ENCODE measurements around the gene ANAPC16.
"Not testable (repeated sequence)": the region's sequence is repeated elsewhere in the genome, so short reads cannot be mapped to it uniquely, and the experiment has no call there.

Gene ANAPC16

DNA sequence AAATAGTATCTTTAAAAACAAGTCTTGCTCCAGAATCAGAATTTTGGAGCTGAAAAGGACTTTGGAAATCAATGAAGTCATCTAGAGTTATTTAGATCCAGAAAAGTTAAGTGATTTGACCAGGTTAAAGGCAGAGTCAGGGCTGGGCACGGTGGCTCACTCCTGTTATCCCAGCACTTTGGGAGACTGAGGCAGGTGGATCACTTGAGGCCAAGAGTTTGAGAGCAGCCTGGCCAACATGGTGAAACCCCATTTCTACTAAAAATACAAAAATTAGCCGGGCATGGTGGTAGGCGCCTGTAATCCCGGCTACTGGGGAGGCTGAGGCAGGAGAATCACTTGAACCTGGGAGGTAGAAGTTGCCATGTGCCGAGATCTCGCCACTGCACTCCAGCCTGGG lies 8.4 kb downstream of the ANAPC16 start:
- H3K4me3 Mint-ChIP-seq; H3K9me3 Mint-ChIP-seq; DNase-seq (ENCODE audit: low spot score); H3K27me3 Mint-ChIP-seq (ENCODE audit: low read depth): not testable (repeated sequence)
- Mint-ChIP-seq H3K4me1 (ENCODE audit: low read depth) (peaks cover 33% of the 10 kb centered on the region), H3K27ac (peak overlapping the region; percentile 60), H3K36me3 (ENCODE audit: low read depth) (peaks cover 29% of the 10 kb centered on the region)

DNA sequence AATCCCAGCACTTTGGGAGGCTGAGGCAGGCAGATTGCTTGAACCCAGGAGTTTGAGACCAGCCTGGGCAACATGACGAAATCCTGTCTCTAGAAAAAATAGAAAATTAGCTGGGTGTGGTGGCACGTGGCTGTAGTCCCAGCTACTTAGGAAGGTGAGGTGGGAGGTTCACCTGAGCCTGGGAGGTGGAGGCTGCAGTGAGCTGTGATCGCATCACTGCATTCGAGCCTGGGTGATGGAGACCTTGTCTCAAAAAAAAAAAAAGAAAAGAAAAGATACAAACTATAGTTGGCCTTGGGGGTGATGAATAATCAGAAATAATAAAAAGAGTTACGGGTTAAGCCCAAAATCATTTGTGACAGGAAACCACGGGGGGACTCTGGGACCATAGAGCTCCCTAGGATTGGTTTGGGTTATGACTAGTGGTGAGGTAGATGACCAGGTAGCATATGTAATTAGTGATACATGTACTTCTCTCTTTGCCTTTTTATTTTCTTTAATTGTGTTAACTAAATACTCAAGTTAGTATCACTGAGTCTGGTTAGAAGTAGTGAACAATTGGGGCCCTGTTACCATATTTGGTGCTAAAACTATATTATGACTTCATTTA lies 10.7 kb downstream of the ANAPC16 start:
- H3K4me1 Mint-ChIP-seq (ENCODE audit: low read depth): peaks cover 36% of the 10 kb centered on the region
- H3K27ac Mint-ChIP-seq: peak overlapping the region; percentile 2
- peaks cover 41% of the 10 kb centered on the region for H3K36me3 Mint-ChIP-seq (ENCODE audit: low read depth)
- H3K4me3 Mint-ChIP-seq: no peak overlapping the region
- no peaks in the 10 kb centered on the region for H3K27me3 Mint-ChIP-seq (ENCODE audit: low read depth)
- no peak for DNase-seq (ENCODE audit: low spot score)
- no peaks in the 10 kb centered on the region for H3K9me3 Mint-ChIP-seq

DNA sequence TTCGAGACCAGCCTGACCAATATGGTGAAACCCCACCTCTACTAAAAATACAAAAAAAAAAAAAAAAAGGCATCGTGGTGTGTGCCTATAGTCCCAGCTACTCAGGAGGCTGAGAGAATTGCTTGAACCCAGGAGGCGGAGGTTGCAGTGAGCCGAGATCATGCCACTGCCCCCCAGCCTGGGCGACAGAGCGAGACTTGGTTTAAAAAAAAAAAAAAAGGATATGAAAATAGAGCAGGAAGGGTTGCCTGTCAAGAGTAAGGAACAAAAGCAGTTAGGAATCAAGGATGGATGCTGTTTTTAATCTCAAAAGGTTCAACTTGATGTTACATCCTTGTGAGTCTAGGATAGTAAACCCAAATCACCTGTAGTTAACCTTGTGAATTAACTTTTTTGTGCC lies 12.0 kb downstream of the ANAPC16 start:
- Mint-ChIP-seq H3K9me3 (no peaks in the 10 kb centered on the region), H3K4me1 (ENCODE audit: low read depth) (peaks cover 33% of the 10 kb centered on the region), H3K4me3 (no peak overlapping the region), H3K27me3 (ENCODE audit: low read depth) (no peaks in the 10 kb centered on the region), H3K27ac (no peak overlapping the region), H3K36me3 (ENCODE audit: low read depth) (peaks cover 40% of the 10 kb centered on the region)
- no peak for DNase-seq (ENCODE audit: low spot score)

DNA sequence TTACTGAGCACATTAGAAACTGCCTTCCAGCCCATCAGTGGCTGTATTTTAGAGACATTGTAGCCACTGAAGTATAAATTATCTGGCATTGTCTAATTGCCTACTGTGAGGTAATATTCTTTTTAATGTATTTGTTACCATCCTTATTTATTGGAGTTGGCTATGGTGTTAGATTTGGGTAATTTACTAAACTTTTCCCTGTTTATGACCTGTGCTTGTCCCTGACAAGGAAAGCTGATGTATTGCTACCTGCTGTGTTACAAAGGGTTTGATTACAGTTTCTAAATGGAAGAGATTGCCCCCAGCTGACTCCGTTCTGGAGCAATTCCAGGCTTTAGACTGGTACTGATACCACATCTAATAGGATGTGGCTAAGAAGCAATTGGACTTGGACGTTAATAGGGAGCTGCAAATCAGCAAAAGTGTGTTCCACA lies 12.5 kb downstream of the ANAPC16 start:
- peaks cover 31% of the 10 kb centered on the region for H3K4me1 Mint-ChIP-seq (ENCODE audit: low read depth)

DNA sequence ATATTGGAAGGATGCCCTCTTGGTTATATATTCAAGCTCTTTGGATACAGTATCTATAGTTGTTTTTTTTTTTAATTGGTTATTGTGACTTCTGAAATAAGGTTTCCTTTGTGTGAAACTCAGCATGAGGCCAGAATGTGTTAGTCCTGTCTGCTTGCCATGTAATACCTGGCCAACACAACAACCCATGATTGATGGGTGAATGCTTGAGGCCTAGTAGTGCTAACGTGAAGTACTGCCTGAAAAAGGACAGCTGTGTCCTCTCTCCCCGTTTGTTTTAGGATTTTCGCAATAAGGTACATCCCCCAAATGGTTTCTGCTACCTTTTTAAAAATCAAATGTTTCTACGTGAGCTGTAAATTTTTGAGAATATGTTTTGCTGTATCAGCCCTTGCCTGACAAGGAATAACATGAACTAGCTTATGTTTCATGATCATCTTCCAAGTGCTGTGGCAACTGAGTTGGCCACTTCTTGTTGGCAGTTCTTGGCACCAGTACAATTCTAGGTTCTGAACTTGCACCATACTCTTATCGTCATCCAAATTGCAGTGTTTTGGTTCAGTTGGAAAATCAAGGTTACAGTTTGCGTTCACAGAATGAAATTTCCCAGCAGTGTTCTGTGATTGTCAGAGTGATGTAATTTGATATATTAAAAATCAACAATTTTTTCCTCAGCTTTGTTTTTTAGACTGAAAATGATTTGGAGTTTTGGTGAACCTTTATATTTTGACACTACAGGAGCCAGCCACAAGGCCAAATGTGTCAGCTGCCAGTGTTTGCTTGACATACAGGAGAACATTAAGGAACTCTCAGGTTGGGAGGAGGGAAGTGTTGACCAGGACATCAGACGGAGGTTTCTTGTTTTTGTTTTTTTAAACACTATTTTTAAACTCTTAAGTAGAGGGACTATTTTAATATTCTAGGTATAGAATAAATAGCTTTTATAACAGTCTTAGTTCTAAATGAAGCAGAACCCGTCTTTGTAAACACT lies 13.7 kb downstream of the ANAPC16 start:
- Mint-ChIP-seq H3K36me3 (ENCODE audit: low read depth) (peaks cover 41% of the 10 kb centered on the region), H3K9me3 (no peaks in the 10 kb centered on the region), H3K4me1 (ENCODE audit: low read depth) (peaks cover 23% of the 10 kb centered on the region), H3K4me3 (no peak overlapping the region), H3K27ac (peak overlapping the region; percentile 62), H3K27me3 (ENCODE audit: low read depth) (no peaks in the 10 kb centered on the region)
- DNase-seq (ENCODE audit: low spot score): no peak

More for the DNA sequence above, 12.5 kb downstream of the ANAPC16 start:
- DNase-seq (ENCODE audit: low spot score): no peak
- H3K4me3 Mint-ChIP-seq: no peak overlapping the region
- no peaks in the 10 kb centered on the region for H3K9me3 Mint-ChIP-seq
- H3K27me3 Mint-ChIP-seq (ENCODE audit: low read depth): no peaks in the 10 kb centered on the region
- H3K36me3 Mint-ChIP-seq (ENCODE audit: low read depth): peaks cover 44% of the 10 kb centered on the region
- H3K27ac Mint-ChIP-seq: no peak overlapping the region

DNA sequence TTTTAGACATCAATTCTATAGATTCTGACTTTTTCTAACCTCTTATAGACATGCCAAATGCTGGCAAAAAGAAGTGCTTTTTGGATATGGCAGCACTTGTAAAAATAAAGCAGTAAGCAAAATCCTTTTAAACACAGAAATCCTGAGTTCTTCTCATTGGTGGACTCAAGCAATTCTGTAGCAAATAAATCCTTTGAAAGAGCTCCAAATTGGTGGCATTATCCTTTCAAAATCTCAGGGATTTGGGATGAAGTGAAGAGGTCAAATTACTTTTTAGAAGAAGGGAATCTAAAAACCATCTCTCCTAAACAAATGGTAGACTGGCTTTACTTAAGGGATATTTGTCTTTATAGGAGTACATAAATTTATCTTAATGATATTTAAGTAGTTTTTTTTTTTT lies 17.8 kb downstream of the ANAPC16 start:
- H3K4me1 Mint-ChIP-seq (ENCODE audit: low read depth): peaks cover 15% of the 10 kb centered on the region
- no peaks in the 10 kb centered on the region for H3K27me3 Mint-ChIP-seq (ENCODE audit: low read depth)
- H3K36me3 Mint-ChIP-seq (ENCODE audit: low read depth): peaks cover 54% of the 10 kb centered on the region
- no peak for DNase-seq (ENCODE audit: low spot score)
- no peaks in the 10 kb centered on the region for H3K9me3 Mint-ChIP-seq
- no peak overlapping the region for H3K4me3 Mint-ChIP-seq
- no peak overlapping the region for H3K27ac Mint-ChIP-seq

DNA sequence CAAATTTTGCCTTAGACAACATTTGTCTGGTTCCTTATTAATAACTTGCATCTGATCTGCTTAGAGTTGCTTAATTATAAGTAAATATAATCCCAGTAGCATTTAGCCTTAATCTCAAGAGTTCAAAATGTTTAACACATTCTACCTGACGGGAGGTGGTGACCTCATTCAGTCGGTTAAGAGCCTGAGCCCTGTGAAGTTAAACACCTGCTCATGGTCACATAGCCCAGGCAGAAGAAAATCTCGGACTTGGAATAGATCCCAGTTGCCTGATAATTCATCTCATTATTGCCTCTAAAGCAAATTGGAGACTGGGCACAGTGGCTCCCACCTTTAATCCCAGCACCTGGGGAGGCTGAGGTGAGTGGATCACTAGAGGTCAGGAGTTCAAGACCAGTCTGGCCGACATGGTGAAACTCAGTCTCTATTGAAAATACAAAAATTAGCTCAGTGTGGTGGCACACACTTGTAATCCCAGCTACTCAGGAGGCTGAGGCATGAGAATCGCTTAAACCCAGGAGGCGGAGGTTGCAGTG lies 18.8 kb downstream of the ANAPC16 start:
- no peaks in the 10 kb centered on the region for H3K9me3 Mint-ChIP-seq
- H3K4me1 Mint-ChIP-seq (ENCODE audit: low read depth): peaks cover 11% of the 10 kb centered on the region
- no peaks in the 10 kb centered on the region for H3K27me3 Mint-ChIP-seq (ENCODE audit: low read depth)
- no peak overlapping the region for H3K27ac Mint-ChIP-seq
- DNase-seq (ENCODE audit: low spot score): no peak
- peaks cover 49% of the 10 kb centered on the region for H3K36me3 Mint-ChIP-seq (ENCODE audit: low read depth)
- no peak overlapping the region for H3K4me3 Mint-ChIP-seq

DNA sequence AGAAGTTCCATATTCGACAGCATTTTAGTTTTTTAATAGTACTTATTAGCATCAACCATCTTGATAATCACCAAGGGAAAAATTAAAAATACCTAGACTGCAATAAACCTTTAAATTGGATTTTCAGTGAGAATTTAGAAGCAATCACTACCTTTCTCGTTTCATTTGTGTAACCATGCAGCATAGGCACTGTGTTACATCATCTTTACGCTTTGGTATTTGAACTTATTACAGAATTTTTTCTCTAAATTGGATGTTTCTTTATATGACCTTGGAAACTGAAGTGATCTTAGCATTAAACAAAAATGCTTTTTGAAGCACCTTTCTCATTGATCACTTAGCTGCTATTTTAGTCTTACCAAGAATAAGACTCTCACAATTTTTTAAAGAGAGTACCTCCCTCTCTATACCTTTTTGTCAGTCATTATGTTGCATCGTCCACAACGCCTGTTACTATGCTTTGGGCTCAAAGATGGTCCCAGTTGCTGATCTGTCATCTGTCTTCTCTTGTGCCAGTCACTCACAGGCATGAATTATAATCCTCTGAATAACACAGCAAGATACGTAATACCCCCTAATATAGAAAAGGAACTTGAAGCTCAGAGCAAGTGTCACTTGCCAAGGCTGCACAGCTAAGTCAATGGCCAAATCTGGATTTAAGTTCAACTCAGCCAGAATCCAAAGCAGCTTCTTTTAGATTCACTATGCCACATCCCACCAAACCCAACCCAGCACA lies 19.9 kb downstream of the ANAPC16 start:
- peak overlapping the region; percentile 24 for H3K27ac Mint-ChIP-seq
- DNase-seq (ENCODE audit: low spot score): no peak

DNA sequence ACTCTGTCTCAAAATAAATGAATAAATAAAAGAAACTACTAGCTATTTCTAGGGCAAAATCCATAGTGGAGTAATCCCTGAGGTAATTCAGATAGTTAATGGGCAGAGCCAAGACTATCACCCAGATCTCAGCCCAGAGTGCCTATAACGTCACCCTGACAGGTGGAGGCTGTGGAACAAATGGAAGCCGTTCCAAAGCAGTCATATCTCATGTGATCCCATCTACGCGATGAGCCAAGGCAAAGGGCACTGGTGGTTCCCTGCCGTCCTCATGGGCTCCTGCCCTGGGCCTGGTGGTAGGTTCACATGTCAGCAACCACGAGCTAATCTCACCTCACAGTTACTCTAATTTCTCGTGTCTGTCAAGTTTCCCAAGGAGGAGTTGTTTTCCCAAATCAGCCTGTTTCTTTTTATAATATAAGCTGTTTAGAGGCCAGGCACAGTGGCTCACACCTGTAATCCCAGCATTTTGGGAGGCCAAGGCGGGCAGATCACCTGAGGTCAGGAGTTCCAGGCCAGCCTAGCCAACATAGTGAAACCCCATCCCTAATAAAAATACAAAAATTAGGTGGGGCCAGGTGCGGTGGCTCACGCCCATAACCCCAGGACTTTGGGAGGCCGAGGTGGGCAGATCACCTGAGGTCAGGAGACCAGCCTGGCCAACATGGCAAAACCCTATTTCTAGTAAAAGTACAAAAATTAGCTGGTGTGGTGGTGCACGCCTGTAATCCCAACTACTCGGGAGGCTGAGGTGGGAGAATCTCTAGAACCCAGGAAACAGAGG lies 22.8 kb downstream of the ANAPC16 start:
- Mint-ChIP-seq H3K27ac (no peak overlapping the region), H3K4me3 (no peak overlapping the region), H3K9me3 (no peaks in the 10 kb centered on the region), H3K4me1 (ENCODE audit: low read depth) (peaks cover 24% of the 10 kb centered on the region), H3K36me3 (ENCODE audit: low read depth) (peaks cover 26% of the 10 kb centered on the region), H3K27me3 (ENCODE audit: low read depth) (no peaks in the 10 kb centered on the region)
- no peak for DNase-seq (ENCODE audit: low spot score)

More for the DNA sequence above, 19.9 kb downstream of the ANAPC16 start:
- peaks cover 11% of the 10 kb centered on the region for H3K4me1 Mint-ChIP-seq (ENCODE audit: low read depth)
- H3K27me3 Mint-ChIP-seq (ENCODE audit: low read depth): no peaks in the 10 kb centered on the region
- H3K9me3 Mint-ChIP-seq: no peaks in the 10 kb centered on the region
- H3K4me3 Mint-ChIP-seq: no peak overlapping the region
- H3K36me3 Mint-ChIP-seq (ENCODE audit: low read depth): peaks cover 40% of the 10 kb centered on the region

DNA sequence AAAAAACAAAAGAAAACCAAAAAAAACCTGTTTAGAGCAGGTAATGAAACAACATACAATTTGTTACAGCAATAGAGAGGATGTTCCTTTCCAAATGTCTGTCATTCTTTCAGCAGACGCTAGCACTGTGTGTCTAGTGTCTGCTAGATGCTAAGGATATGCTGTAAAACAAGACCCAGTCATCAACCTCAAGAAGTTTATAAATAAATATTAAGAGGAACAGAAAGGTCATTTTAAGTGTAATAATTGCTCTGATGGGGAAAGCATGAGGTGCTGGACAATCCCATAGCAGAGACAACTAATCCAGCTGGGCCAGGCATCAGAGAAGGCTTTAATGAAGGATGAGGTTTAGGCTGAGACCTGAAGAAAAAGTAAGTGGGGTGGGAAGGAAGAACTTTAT lies 23.6 kb downstream of the ANAPC16 start:
- Mint-ChIP-seq H3K9me3 (no peaks in the 10 kb centered on the region), H3K4me3 (no peak overlapping the region), H3K36me3 (ENCODE audit: low read depth) (peaks cover 23% of the 10 kb centered on the region), H3K27me3 (ENCODE audit: low read depth) (no peaks in the 10 kb centered on the region), H3K27ac (no peak overlapping the region), H3K4me1 (ENCODE audit: low read depth) (peaks cover 28% of the 10 kb centered on the region)
- no peak for DNase-seq (ENCODE audit: low spot score)

DNA sequence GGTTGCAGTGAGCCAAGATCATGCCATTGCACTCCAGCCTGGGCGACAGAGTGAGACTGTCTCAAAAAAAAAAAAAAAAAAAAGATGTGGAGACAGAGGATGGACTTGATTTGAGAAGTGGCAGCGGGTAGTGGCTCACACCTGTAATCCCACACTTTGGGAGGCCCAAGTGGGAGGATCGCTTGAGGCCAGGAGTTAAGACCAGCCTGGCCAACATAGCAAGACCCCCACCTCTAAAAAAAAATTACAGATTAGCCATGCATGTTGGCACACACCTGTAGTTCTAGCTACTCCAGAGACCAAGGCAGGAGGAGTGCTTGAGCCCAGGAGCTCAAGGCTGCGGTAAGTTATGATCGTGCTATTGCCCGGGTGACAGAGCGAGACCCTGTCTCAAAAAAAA lies 24.6 kb downstream of the ANAPC16 start:
- H3K27ac Mint-ChIP-seq: no peak overlapping the region
- H3K4me1 Mint-ChIP-seq (ENCODE audit: low read depth): peaks cover 34% of the 10 kb centered on the region
- DNase-seq (ENCODE audit: low spot score): no peak
- peaks cover 19% of the 10 kb centered on the region for H3K36me3 Mint-ChIP-seq (ENCODE audit: low read depth)
- no peaks in the 10 kb centered on the region for H3K9me3 Mint-ChIP-seq
- H3K4me3 Mint-ChIP-seq: no peak overlapping the region
- no peaks in the 10 kb centered on the region for H3K27me3 Mint-ChIP-seq (ENCODE audit: low read depth)

DNA sequence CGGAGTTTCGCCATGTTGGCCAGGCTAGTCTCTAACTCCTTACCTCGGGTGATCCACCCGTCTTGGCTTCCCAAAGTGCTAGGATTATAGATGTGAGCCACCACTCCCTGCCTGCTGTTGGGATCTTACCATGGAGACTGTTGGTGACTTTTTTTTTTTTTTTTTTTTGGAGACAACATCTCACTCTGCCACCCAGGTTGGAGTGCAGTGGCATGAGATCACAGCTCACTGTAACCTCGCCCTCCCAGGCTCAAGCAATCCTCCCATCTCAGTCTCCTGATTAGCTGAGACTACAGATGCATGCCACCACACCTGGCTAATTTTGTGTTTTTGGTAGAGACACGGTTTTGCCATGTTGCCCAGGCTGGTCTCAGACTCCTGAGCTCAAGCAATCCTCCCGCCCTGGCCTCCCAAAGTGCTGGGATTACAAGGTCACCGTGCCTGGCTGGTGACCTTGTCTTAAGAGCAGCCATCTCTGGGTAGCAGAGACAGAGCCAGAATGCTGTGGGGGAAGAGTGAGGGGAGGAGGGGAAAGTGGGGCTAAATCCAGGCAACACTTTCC lies 26.0 kb downstream of the ANAPC16 start:
- no peaks in the 10 kb centered on the region for H3K9me3 Mint-ChIP-seq
- no peak overlapping the region for H3K4me3 Mint-ChIP-seq
- no peak for DNase-seq (ENCODE audit: low spot score)
- H3K4me1 Mint-ChIP-seq (ENCODE audit: low read depth): peaks cover 43% of the 10 kb centered on the region
- H3K27ac Mint-ChIP-seq: no peak overlapping the region
- peaks cover 9% of the 10 kb centered on the region for H3K36me3 Mint-ChIP-seq (ENCODE audit: low read depth)
- H3K27me3 Mint-ChIP-seq (ENCODE audit: low read depth): no peaks in the 10 kb centered on the region

DNA sequence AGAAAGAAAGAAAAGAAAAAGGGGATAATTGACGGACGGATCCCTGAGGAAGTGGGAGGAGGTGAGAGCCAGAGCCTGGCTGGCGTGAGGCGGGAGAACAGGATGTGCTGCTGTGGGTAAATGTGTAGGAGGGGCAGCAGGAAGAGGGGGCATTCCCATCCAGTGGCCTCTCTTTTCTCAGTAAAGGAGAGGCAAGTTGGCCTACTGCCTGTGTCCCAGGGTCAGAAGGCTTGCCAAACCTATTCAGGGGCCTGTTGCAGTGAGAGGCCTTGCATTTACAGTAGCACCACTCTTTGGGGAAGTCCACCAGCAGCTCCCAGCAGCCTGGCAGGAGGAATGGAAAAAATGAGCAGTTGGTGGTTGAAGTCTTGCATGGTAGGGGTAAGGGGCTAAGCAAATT lies 26.9 kb downstream of the ANAPC16 start:
- peaks cover 4% of the 10 kb centered on the region for H3K36me3 Mint-ChIP-seq (ENCODE audit: low read depth)
- no peak for DNase-seq (ENCODE audit: low spot score)
- H3K9me3 Mint-ChIP-seq: no peaks in the 10 kb centered on the region
- H3K4me3 Mint-ChIP-seq: no peak overlapping the region
- no peaks in the 10 kb centered on the region for H3K27me3 Mint-ChIP-seq (ENCODE audit: low read depth)
- peaks cover 48% of the 10 kb centered on the region for H3K4me1 Mint-ChIP-seq (ENCODE audit: low read depth)
- peak overlapping the region; percentile 20 for H3K27ac Mint-ChIP-seq
